Measurements from ENCODE around the gene MELK.
"Not testable (repeated sequence)": the region's sequence is repeated elsewhere in the genome, so short reads cannot be mapped to it uniquely, and the experiment has no call there.

Gene MELK

DNA sequence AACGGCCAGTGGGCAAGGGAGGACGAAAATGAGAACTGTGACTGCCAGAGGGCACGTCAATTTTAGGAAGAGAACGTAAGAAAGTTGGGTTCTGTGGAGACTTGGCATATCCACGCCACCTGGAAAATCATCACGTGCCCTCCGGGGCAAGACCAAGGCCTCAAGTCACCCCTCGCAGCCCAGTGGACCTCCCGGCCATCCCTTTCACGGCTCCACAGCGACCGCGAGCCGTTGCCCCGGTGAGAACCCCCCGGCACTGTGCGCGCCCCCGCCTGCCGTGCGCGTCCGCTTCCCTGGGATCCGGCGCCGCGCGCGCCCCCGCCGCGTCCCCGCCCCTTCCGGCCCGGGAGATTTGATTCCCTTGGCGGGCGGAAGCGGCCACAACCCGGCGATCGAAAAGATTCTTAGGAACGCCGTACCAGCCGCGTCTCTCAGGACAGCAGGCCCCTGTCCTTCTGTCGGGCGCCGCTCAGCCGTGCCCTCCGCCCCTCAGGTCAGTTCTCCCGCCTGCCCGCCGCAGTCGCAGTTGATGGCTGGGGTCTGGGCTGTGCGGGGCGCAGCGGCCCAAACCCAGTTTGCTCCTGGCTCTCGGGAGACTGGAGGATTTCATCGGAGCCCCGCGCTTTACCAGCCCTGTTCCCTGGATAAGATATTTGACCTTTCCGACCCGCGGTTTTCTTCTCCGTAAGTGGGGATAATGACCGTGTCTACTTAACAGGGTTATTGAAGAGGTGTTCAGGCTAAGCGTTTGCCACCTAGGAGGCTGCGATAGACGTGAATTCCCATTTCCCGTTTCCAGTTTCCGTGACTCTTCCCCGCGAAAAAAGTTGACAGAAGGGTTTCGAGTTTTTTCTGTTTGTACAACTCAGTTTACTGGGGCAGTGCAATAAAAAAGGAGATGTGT lies at the start of gene MELK:
TSS of gene MELK (plus strand) at position 381 of the 904 bp plus-strand sequence. CDS start 8,787 bp downstream, outside the sequence.
- DNase-seq (ENCODE audit: low spot score) = peak; percentile 86

DNA sequence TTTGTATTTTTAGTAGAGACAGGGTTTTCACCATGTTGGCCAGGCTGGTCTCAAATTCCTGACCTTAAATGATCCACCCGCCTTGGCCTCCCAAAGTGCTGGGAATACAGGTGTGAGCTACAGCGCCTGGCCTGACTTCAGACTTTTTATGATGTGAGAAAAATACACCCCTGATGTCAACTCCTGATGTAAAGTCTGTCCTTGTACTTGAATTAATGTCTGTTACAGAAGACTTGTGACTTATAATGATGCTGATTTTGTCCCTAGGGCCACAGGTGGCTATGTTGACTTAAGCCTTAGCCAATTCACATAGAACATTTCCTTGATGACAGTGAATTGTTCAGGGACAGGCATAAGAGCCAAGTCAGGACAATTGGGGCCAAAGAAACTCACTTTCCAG lies 42.5 kb upstream of the MELK start:
- DNase-seq (ENCODE audit: low spot score) = no peak

DNA sequence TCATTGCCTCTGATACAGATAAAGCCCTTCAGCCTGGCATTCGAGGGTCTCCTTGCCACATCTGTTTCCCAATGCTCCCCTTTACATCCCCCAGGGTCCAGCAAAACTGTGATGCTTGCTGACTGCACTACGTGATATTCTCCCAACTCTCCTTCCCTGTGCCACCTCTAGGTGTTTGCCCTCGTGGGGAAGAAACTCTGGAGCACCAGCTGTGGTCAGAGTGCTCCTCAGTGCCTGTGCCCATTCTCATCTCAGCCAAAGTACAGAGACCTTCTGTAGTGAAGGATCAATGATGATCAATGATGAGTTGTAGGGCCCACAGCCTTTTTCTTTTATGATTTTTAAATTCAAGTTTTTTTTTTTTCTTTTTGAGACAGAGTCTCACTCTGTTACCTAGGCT lies 40.3 kb upstream of the MELK start:
- DNase-seq (ENCODE audit: low spot score) = no peak

DNA sequence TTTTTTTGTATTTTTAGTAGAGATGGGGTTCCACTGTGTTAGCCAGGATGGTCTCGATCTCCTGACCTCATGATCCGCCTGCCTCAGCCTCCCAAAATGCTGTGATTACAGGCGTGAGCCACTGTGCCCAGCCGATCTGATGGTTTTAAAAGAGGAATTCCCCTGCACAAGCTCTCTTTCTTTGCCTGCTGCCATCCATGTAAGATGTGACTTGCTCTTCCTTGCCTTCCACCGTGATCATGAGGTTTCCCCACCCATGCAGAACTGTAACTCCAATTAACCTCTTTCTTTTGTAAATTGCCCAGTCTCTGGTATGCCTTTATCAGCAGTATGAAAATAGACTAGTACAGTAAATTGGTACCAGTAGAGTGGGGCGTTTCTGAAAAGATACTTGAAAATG lies 39.0 kb upstream of the MELK start:
- not testable (repeated sequence) for DNase-seq (ENCODE audit: low spot score)

DNA sequence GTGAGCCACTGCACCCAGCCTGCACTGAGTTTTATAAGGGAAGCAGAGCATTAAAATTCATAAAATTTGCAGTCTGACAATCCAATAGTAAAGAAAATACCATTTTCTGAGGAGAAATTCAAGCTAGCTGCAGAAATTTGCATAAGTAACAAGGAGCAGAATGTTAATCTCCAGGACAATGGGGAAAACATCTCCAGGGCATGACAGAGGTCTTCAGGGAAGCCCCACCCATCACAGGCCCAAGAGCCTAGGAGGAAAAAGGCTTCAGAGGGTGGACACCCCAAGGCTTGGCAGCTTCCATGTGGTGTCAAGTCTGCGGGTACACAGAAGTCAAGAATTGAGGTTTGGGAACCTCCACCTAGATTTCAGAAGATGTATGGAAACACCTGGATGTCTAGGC lies 37.6 kb upstream of the MELK start:
- no peak for DNase-seq (ENCODE audit: low spot score)

DNA sequence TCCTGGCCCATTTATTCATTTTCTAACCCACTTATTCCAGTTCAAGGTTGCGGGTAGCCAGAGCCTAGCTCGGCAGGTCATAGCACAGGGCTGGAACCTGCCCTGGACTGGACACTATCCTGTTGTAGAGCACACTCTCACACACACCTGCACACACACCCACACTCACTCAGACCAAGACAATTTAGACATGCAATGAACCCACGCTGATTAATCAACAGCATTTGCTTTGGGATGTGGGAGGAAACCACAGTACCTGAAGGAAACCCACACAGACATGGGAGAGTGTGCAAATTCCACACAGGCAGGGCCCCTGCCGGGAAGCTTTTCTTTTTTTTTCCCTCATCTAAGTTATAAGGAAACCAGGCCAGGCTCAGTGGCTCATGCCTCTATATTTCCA lies 34.8 kb upstream of the MELK start:
- no peak for DNase-seq (ENCODE audit: low spot score)

DNA sequence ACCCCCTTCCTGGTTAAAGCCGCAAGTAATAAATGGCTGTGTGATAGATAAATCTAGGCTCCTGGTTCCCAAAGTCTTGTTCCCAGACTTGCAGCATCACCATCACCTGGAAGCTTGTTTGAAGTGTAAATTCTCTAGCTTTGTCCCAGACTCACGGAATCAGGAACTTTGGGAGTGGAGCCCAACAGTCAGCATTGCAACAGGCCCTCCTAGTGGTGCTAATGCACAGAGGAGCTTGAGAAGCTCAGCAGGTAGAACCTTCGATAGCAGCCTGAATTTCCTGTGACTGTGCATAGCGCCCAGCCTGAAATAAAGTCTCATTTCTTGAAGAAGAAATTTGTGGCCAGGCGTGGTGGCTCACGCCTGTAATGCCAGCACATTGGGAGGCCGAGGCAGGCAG lies 30.3 kb upstream of the MELK start:
- DNase-seq (ENCODE audit: low spot score) = no peak

DNA sequence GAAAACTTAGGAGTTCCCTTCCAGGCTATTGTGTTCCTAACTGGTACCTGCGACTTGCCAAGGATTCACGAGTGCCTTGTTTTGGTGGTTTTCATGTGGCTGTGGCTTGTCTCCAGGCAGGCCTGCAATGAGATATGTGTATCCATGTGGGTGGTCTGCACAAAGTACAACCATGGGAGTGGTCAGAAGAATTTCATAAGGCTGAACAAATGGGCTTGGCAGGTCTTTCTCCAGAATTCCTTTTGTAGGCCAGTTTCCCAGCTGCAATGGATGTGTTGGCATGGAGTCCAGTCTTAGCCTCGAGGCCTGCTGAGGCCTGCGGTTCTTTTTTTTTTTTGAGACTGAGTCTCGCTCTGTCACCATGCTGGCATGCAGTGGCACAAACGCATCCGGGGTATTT lies 28.8 kb upstream of the MELK start:
- no peak for DNase-seq (ENCODE audit: low spot score)

DNA sequence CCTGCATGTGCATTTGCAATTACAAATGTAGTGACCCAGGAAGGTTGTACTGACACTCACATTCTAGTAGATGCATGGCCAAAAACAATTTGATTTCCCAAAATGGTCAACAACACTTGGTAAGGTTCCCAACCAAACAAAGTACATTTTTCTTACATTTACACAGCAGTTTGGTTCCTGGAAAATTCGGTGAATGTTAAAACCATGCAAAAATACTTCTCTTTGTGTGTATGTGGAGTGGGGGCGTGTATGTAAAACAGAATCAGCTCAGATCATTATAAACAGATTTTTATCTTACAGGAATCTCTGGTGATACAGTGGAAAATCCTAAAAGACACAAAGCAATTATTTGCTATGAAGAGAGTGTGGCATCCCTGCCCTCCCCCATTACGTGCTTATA lies 25.1 kb upstream of the MELK start:
- no peak for DNase-seq (ENCODE audit: low spot score)

DNA sequence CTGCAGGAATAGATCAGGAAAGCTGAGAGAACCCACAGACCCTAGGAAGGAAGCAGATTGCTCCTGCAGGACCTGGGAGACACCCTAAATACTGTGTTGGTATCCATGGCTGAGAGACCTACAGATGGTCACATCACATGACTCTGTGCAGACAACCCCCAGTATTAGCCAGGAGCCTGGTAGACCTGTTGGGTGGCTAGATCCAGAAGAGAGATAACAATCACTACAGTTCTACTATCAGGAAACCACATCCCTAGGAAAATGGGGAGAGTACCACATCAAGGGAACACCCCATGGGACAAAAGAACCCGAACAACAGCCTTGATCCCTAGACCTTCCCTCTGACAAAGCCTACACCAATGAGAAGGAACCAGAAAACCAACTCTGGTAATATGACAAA lies 24.2 kb upstream of the MELK start:
- no peak for DNase-seq (ENCODE audit: low spot score)

DNA sequence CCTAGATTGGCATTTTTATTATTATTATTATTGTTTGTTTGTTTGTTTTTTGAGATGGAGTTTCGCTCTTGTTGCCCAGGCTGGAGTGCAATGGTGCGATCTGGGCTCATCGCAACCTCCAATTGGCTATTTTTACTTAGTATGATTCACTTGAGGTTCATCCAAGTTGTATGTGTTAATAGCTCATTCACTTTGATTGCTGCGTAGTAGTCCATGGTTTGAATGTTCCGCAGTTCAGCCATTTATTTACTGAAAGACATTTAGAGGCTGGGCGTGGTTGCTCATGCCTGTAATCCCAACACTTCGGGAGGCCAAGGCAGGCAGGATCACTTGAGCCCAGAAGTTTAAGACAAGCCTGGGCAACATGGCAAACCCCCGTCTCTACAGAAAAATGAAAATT lies 22.6 kb upstream of the MELK start:
- no peak for DNase-seq (ENCODE audit: low spot score)

DNA sequence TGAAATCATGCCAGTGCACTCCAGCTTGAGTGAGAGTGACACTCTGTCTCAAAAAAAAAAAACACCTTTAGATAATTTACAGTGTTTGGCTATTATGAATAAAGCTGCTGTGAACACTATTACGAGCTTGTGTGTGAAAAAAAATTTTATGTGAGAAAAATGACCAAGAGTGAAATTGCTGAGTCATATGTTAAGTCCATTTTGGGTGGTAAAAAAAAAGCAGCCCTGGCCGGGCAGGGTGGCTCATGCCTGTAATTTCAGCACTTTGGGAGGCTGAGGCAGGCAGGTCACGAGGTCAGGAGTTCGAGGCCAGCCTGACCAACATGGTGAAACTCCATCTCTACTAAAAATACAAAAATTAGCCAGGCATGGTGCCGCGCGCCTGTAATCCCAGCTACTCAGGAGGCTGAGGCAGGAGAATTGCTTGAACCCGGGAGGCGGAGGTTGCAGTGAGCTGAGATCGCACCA lies 22.0 kb upstream of the MELK start:
- not testable (repeated sequence) for DNase-seq (ENCODE audit: low spot score)

DNA sequence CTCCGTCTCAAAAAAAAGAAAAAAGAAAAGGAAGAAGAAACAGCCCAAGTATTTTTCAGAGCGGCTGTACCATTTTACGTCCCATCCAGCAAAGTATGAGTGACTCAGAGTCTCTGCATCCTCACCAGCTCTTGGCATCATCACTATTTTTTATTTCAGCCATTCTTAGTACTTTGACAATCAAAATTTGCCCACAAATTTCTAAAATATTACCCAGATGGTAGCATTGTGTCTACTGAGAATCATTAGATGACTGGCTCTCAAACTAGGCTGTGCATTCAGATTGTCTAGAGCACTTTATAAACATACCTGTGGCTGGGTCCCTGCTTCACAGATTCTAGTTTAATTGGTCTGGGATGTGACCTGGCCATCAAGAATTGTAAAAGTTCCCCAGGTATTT lies 21.6 kb upstream of the MELK start:
- DNase-seq (ENCODE audit: low spot score) = no peak

DNA sequence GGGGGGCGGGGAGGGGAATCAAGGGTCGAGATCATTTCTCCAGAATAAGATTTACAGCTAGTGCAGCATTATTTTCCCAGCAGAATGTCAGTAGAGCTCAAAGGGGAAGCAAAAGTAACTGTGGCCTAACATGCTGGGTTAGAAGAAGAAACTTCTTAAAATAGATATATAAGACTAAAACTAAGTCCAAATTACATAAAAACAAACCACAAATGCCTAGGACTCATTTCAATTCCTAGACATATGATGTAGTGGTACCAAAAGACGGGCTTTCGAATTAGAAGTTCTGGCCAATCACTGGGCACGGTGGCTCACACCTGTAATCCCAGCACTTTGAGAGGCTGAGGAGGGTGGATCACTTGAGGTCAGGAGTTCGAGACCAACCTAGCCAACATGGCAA lies 20.8 kb upstream of the MELK start:
- no peak for DNase-seq (ENCODE audit: low spot score)

DNA sequence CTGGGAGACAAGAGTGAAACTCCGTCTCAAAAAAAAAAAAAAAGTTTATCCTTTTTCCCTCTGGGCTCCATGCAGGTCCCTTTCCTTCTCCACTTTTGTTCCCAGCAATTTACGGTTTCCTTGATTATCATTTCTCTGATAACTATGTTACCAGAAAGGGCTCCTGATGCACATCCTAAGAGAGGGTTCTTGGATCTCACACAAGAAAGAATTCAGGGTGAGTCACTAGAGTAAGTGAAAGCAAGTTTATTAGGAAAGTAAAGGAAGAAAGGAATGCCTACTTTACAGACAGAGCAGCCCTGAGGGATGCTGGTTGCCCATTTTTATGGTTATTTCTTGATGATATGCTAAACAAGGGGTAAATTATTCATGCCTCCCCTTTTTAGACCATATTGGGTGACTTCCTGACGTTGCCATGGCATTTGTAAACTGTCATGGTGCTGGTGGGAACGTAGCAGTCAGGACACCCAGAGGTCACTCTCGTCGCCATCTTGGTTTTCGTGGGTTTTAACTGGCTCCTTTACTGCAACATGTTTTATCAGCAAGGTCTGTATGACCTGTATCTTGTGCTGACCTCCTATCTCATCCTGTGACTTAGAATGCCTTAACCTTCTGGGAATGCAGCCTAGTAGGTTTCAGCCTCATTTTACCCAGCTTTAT lies 13.5 kb upstream of the MELK start:
- no peak for DNase-seq (ENCODE audit: low spot score)

DNA sequence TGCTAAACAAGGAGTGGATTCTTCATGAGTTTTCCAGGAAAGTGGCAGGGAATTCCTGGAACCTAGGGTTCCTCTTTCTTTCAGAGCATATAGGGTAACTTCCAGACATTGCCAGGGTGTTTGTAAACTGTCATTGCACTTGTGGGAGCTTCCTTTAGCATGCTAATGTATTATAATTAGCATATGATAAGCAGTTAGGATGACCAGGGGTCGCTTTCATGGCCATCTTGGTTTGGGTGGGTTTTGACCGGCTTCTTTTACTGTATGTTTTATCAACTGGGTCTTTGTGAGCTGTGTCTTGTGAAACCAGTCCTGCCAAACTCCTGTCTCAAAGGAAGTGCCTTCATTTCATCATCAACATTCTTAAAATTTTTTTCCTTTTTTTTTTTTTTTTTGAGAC lies 11.9 kb upstream of the MELK start:
- no peak for DNase-seq (ENCODE audit: low spot score)

DNA sequence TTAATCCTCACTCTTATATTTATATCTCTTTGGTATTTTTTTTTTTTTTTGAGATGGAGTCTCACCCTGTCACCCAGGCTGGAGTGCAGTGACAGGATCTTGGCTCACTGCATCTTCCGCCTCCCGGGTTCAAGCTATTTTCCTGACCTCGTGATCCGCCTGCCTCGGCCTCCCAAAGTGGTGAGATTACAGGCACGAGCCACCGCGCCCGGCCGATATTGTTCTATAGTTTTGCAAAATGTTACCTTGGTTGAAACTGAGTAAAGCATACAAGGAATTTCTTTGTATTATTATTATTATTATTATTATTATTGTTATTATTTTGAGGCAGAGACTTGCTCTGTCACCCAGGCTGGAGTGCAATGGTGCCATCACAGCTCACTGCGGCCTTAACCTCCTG lies 9.9 kb upstream of the MELK start:
- DNase-seq (ENCODE audit: low spot score) = not testable (repeated sequence)

DNA sequence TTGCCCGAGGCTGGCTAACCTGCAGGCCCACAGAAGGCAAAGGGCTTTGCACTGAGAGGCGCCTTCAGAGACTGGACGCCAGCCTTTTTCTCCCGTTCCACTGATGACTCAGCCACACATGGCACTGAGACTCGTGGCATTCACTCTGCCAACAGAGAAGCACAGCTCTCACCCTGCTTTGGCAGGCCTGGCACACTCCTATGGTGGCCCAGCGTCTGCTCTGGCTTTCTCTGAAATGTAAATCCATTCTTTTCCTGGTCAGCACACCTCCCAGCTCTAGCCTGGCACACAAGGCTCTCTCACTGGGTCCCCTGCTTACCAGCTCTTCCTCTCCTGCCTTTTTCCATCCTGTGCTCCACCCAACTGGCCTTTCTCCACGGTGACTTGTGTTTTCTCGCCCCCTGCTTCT lies 5.9 kb upstream of the MELK start:
- peak; percentile 25 for DNase-seq (ENCODE audit: low spot score)

DNA sequence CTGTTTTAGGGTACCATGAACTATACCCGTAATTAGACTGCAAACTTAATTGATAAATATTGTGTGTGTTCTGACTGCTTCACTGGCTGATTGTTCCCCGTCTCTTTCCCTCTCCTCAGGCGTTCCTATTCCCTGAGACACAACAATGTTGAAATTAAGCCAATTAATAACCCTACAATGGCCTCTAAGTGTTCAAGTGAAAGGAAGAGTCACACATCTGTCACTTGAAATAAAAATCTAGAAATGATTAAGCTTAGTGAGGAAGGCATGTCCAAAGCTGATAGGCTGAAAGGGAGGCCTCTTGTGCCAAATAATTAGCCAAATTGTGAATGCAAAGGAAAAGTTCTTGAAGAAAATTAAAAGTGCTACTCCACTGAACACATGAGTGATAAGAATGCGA lies 4.0 kb upstream of the MELK start:
- not testable (repeated sequence) for DNase-seq (ENCODE audit: low spot score)

DNA sequence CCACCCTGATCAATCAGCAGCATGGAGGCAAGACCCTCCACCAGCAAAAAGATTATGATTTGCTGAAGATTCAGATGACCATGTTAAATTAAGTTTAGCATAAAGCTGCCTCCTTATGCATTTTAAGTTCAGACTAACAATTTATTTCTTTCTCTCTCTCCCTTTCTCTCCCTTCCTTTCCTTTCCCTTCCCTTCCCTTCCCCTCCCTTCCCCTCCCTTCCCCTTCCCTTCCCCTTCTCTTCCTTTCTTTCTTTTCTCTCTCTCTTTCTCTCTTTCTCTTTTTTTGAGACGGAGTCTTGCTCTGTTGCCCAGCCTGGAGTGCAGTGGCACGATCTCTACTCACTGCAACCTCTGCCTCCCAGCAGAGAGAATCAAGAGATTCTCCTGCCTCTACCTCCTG lies 1.4 kb upstream of the MELK start:
- no peak for DNase-seq (ENCODE audit: low spot score)

DNA sequence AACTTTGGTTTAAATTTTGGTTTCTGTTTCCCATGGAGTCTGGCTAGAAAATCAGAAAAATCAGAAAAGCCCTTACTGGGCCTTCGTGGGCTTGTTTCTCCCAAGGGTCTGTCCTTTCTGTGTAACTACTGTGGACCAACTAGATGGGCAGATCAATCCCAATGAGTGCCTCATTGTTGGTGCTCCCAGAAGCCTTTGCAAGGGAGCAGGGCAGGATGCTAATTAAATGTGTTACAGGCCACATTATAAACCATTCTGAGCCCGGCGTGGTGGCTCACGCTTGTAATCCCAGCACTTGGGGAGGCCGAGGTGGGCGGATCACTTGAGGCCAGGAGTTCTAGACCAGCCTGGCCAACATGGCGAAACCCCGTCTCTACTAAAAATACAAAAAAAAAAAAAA lies 1.4 kb downstream of the MELK start:
- DNase-seq (ENCODE audit: low spot score) = peak; percentile 34

DNA sequence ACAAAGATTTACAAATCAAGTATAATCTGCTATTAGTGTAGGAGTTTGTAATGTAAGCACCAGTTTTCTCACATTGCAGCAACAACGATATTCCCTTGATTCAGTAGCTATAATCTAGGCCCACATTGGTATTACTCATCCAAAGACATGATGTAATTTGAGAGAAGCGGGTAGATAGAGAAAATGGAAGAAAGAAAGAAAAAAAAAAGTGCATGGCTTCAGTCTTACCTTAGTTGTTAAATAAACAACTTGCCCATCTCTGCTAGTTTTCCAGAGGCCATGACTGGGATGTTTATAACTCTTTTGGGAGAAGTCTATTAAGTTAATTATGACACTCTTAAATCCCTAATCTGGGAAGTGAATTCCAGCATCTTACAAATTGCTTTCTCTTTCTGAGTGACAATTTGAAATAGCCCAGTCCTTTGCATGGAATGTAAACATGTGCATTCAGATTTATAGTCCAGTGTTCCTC lies 2.8 kb downstream of the MELK start:
- DNase-seq (ENCODE audit: low spot score) = peak; percentile 78

DNA sequence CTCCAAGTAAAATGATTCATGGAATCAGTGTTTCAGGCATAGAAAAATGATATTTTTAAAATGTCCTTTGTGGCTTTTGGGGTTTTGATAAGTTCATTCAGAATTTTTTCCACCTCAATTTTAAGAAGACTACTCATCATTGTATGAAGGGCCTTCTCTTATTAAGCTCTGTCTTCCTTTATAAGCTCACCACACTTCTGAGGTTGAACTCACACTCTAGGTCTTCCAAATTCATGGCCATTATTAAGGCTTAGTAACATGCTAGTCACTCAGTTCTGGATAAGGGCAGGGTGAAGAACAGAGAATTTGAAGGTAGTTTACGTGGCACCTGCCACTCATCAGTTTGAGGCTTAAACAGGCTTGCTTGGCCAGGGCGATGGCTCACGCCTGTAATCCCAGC lies 4.2 kb downstream of the MELK start:
- peak; percentile 34 for DNase-seq (ENCODE audit: low spot score)

Measured in RKO (cell line).